Kasumi-1 (cell line): Measurements from ENCODE around the gene SFXN4.
"Not testable (repeated sequence)": the region's sequence is repeated elsewhere in the genome, so short reads cannot be mapped to it uniquely, and the experiment has no call there.

ENCODE experiments used
- DNase-seq, 2 experiments: peaks; one replicate each; lab custom pipeline; 2025; lab: John Stamatoyannopoulos, UW

SFXN4 gene

DNA sequence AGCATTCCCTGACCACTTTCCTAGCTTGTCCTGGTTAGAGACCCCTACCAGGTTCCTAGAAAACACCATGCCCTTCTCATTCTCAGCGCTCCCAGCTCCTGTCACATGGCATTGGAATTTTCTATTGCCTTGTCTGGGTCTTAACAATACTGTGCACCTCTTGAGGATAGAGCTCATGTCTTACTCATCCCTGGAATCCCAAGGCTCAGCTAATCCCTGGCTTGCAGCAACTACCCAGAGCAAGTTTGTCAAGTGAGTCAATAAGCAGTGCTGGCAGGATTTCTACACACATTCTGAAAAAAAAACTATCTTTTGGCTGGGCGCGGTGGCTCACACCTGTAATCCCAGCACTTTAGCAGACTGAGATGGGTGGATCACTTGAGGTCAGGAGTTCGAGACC lies 24.8 kb upstream of the SFXN4 start:
- DNase-seq = no peak

GRCh38 chr10:119189811-119190282 lies 24.3 kb upstream of the SFXN4 start:
- peak in 1 of 2 experiments; percentile 53 for DNase-seq

- DNase-seq = no peak
These were observed 18.3 kb upstream of the SFXN4 start for GRCh38 chr10:119183664-119184412.

DNA sequence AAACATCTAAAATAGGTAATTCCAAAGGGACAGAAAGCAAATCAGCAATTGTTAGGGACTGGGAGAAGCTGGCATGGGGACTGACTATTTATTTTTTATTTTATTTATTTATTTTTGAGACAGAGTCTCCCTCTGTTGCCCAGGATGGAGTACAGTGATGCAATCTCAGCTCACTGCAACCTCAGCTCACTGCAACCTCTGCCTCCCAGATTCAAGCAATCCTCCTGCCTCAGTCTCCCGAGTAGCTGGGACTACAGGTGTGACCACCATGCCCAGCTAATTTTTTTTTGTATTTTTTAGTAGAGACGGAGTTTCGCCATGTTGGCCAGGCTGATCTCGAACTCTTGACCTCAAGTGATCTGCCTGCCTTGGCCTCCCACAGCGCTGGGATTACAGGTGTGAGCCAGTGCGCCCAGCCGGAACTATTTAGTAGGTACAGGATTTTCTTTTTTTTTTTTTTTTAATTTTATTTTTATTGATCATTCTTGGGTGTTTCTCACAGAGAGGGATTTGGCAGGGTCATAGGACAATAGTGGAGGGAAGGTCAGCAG lies 15.4 kb upstream of the SFXN4 start:
- DNase-seq = not testable (repeated sequence)

DNA sequence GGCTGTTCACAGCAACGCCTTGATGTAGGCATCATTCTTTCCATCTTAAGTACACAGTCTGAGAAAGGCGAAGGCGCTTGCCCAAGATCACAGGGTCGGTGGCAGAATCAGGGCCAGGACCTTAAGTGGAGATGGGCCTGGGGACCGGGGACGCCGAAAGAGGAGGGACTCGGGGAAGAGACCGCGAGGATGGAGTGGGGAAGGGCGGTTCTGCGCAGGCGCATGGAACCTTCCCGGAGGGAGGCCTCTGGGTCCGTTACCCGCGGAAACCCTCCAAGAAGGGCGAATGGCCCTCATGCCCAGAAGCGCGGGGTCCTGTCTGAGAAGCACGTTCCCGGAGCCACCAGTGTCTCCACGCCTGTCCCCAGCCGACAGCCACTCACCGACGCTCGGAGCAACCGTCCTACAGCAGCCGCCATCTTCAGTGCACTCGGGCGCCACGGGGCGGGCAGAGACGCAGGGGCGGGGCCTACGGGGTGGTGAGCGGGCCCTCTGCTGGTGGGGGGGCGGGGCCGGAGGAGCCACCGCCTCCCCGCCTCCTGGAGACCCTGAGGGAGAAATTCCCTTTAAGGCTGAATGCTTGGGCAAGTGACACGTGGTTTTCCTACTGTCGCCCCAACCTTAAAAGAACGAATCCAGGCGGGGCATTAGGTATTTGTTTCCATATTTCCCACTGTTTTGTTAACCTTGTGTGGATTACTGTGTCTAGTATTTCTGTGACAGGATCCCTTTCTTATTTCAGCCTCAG lies 13.0 kb upstream of the SFXN4 start, which contains the start of gene PRDX3:
Gene PRDX3, minus strand, starts transcription at position 441 of the 748 bp plus-strand sequence. Its CDS starts 22 bp downstream, at position 419.
- peak; percentile 94 to 98 for DNase-seq

DNA sequence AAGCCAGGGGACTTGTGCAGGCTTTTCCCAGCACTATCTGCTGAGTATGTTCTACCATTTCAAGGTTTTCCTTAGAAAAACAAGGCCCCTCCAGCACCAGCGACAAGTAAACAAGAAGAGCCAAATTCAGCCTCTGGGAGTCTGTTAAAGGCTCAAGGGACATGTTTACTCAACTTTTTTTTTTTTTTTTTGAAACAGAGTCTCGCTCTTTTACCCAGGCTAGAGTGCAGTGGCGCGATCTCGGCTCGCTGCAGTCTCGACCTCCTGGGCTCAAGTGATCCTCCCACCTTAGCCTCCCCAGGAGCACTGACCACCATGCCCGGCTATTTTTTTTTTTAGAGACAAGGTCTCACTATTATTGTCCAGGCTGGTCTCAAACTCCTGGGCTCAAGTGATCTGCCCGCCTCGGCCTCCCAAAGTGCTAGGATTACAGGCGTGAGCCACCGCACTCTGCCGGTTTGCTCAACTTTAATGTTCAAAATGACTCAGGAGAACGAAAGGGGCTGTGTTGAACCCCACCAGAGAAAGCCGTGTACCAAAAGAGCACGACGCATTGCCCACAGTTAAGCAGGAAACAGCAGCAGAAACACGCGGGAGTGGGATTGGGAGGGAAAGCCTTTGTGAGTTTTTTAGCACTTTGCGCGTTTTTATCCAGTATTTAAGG lies 12.3 kb upstream of the SFXN4 start:
- no peak for DNase-seq

DNA sequence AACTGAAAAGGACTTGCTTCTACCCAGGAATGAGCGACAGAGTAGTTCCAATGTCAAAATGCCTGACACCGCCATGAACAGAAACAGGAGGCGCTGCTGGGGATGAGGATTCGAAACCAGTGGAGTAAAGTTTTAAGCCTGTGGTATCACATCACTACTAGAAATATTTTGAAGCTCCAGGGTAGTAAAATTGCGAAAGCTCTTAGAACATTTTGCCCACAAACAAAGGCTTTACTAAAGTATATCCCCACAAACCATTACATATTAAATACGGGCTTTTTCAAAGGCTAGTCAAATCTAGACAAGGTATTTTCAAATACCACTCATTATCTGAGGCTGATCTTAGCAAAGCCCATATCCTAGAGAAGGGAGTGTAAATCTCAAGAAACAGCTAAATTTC lies 10.7 kb upstream of the SFXN4 start:
- no peak for DNase-seq

DNA sequence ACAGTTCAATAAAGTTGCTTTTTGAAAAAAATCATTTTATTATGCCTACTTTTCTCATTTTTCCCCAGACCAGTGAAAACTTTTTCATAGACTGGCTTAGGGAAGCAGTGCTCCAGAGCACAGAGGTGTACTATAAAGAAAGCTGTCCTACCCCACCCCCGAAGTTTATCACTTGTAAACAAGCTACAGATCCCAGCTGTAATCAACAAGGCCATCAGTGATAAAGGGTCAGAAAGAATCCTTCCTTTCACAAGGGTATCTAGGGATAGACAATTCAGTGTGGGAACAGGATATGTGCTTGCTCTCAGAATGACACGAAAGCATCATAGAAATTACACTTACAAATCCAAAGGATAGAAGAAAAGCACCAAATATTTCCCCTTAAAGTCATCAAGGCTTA lies 8.6 kb upstream of the SFXN4 start:
- no peak for DNase-seq

DNA sequence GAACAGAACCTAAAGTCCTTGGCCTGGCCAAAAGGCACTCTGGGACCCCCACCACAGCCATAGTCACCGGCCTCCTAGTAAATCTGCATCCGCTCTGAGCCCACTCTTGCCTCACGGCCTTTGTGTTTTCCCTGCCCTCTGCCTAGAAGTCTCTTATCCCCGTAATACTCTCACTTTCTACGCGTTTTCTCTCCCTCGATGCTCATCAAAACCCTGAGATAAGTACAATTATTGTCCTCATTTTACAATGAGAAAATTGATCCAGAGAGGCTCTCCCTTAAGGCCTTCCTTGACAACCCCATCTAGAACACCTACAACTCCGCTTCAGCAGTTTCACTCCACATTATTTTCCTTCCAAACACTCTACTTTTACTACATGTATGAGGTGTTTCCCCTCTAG lies 1.5 kb upstream of the SFXN4 start:
- no peak for DNase-seq

DNA sequence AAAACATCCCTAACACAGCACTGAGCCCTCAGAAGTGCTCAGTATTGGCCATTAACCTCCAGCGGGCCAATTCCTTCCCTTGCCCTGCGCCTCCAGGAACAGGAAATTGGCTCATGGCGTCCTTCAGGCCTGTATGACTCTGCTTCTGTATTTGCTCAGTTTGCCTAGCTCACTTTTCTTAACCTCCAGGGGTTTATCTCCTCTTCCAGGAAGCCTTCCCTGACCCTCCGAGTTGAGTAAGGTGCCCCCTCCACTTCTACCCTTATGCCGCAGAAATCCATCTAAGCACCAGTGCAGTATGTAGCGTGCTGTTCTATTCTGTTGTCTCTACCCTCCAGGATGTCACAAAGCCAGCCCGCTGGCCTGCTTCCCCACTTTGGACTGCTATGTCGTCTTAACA lies 1.1 kb upstream of the SFXN4 start:
- DNase-seq = peak; percentile 50 to 54

GRCh38 chr10:119166118-119166500 lies 595 bp upstream of the SFXN4 start:
- DNase-seq = peak; percentile 44 to 60

GRCh38 chr10:119162452-119163092 lies 2.9 kb downstream of the SFXN4 start:
- DNase-seq = no peak

- no peak for DNase-seq
These were observed 3.6 kb downstream of the SFXN4 start for GRCh38 chr10:119161680-119162451.

DNA sequence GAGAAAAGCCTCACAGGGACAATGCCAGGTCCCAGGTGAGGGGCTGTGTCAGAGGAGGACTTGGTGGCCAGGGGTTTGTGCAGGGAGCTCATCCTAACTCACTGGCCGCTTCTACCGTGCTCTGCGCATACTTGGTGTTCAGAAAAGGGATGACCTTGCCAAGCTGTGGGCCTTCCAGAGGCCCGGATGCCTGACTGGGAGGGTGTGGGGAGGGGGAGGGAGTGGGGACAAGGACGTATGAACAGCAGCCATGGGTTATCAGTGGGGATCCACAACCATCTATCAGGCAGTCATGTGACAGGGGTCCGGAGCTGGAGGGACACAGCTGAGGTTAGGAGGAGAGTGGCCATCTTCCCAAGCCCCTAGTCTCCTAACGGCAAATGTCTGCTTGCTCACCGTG lies 6.2 kb downstream of the SFXN4 start:
- no peak for DNase-seq

GRCh38 chr10:119153661-119154060 lies 11.9 kb downstream of the SFXN4 start:
- DNase-seq = no peak

DNA sequence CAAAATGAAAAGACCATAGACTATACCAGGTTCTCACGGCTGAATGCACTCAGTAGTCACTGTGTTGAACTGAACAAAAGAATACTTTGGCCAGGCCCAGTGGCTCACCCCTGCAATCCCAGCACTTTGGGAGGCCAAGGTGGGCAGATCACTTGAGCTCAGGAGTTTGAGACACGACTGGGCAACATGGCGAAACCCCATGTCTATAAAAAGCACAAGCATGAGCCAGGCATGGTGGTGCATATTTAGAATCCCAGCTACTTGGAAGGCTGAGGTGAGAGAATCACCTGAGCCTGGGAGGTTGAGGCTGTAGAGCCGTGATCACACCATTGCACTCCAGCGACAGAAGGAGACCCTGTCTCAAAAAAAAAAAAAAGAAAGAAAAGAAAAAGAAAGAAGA lies 12.5 kb downstream of the SFXN4 start:
- DNase-seq = no peak

DNA sequence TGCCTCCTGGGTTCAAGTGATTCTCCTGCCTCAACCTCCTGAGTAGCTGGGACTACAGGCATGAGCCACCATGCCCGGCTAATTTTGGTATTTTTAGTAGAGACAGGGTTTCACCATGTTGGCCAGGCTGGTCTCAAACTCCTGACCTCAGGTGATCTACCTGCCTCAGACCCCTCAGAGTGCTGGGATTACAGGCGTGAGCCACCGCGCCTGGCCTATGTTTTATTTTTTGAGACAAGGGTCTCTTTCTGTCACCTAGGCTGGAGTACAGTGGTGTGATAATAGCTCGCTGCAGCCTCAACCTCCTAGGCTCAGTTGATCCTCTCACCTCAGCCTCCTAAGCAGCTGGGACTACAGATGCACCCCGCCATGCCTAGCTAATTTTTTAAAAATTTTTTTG lies 13.9 kb downstream of the SFXN4 start:
- DNase-seq = not testable (repeated sequence)

DNA sequence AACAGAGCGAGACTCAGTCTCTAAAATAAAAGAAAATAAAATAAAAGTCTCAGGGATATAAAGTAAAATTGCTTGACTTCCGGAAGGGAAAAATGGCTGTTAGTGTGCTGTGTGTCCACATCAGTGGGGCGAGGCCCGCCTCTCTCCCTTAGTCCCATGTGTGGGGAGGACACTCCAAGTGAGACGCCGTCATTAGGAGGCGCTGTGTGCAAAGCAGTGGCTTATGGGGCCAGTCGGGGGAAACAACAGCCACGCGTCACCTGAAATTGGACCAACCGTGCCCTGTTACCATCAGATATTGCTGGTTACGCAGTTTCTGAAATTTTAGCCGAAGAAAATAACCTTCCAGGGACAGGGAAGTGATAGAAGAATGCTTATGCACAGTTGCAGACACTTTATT lies 15.8 kb downstream of the SFXN4 start:
- no peak for DNase-seq

DNA sequence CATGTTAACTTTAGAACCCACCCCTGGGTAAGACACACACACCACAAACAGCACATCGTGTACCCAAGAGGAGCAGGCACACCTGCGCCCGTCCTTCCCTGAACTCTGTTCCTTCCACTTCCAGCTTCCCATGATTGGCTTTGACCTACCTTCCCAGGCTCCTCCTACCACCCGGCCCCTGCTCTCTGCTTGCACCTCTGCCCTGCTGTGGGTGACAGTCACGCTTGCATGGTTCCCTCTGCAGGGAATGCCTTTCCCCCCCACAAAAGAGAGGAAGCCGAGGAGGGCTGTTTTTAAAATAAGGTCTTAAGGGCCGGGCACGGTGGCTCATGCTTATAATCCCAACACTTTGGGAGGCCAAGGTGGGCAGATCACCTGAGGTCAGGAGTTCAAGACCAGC lies 16.4 kb downstream of the SFXN4 start:
- DNase-seq = no peak

DNA sequence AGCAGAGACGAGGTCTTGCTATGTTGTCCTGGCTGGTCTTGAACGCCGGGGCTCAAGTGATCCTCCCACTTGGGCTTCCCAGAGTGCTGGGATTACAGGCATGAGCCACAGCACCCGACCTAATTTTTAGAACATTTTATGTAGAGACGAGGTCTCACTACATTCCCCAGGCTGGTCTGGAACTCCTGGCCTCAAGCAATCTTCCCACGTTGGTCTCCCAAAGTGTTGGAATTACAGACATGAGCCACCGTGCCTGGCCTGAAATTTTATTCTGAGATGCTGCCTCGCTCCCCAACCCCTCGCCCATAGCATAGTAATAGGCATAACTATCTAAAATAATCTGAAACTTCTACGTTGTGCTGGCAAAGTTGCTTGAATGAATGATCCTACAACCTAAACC lies 21.9 kb downstream of the SFXN4 start:
- DNase-seq = no peak

DNA sequence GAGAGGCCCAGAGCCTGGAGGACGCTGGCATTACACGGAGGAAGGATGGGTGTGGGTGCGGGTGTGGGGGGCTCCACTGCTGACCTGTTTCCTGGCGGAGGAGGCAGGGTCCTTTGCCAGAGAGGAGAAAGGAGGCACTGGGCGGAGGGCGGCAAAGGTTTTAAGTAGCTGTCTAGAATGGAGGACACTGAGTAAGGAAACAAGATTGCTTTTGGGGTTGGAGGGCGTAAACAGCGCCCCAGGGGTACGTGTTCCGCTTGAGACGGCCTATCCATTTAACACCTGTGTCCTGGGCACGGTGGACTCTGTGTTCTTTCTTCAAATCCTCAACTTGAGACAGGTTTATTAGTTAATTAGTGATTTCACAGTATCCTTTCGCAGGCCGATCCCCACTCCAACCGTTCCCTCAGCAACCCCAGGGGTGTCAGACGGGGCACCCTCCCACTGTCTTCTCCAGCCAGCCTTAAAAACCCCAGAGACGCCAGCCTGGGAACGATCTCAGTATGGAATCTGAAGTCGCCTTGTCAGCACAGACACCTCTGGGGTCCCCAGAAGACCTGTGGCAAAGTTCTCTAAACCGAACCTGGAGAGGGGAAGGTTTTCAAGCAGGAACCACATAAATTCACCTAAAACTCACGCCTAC lies 24.8 kb downstream of the SFXN4 start:
- no peak for DNase-seq
